H1 (cell line): ENCODE measurements around the gene TMEM107. TPM values are rescaled to one million over a fixed set of nuclear protein-coding genes. Genes with fewer than 3 reads are reported as not detected.

ENCODE experiments used
- ATF3 ChIP-seq: IDR thresholded peaks from 2 replicates; pipeline ENCODE4 v1.6.1; 2011; ENCODE audit warnings: low read depth, mild to moderate bottlenecking, low read length; ENCODE audit not compliant: insufficient read depth
- CBX5 ChIP-seq: fragments of 300-800, 300-1000 bp; sonication (generic); IDR thresholded peaks from 2 replicates; pipeline ENCODE4 v1.7.1; 2016; ENCODE audit warnings: antibody characterized with exemption, low read length, low read depth
- CHD1 ChIP-seq: IDR thresholded peaks from 2 replicates; pipeline ENCODE4 v1.6.1; 2012; ENCODE audit warnings: low read depth, low read length, improper control_type of control experiment
- CREB1 ChIP-seq: IDR thresholded peaks from 2 replicates; pipeline ENCODE4 v1.6.1; 2012; ENCODE audit warnings: inconsistent platforms
- CTBP2 ChIP-seq: IDR thresholded peaks from 2 replicates; pipeline ENCODE4 v1.7.0; 2011; ENCODE audit warnings: borderline replicate concordance, mild to moderate bottlenecking, moderate library complexity, mixed read lengths, low read length; ENCODE audit not compliant: insufficient read depth, insufficient read length
- EZH2 ChIP-seq: fragments of 200-600 bp; sonication (generic); IDR thresholded peaks from 2 replicates; pipeline ENCODE4 v1.7.1; 2012; ENCODE audit warnings: low read depth, mild to moderate bottlenecking, moderate library complexity, low read length, inconsistent platforms; ENCODE audit not compliant: severe bottlenecking
- FOSL1 ChIP-seq: IDR thresholded peaks from 2 replicates; pipeline ENCODE4 v1.6.1; 2011; ENCODE audit warnings: mild to moderate bottlenecking, low read depth, low read length, moderate library complexity; ENCODE audit not compliant: insufficient read depth
- KDM1A ChIP-seq: fragments of 200-600, 300-600 bp; sonication (generic); IDR thresholded peaks from 2 replicates; pipeline ENCODE4 v1.7.1; 2016; ENCODE audit warnings: mild to moderate bottlenecking, low read length, borderline replicate concordance
- KDM5A ChIP-seq: fragments of 200-600 bp; IDR thresholded peaks from 2 replicates; pipeline ENCODE4 v1.7.1; 2012; ENCODE audit warnings: mild to moderate bottlenecking, low read length, inconsistent platforms, mixed read lengths
- NRF1 ChIP-seq: IDR thresholded peaks from 2 replicates; pipeline ENCODE4 v1.6.1; 2011; ENCODE audit warnings: mild to moderate bottlenecking, low read depth, low read length, improper control_type of control experiment
- RAD21 ChIP-seq, 2 experiments: IDR thresholded peaks in 1 of 2; conservative IDR thresholded peaks in 1 of 2; 2 replicates each; pipeline ENCODE4 v1.6.1; 2011; ENCODE audit warnings: low read depth in 2 of 2, low read length in 2 of 2, improper control_type of control experiment in 1 of 2, inconsistent platforms in 1 of 2, mild to moderate bottlenecking in 1 of 2, moderate library complexity in 1 of 2
- SIN3A ChIP-seq, 2 experiments: IDR thresholded peaks in 1 of 2; conservative IDR thresholded peaks in 1 of 2; 2 replicates each; pipeline ENCODE4 v1.6.1; 2011 to 2012; ENCODE audit warnings: low read length in 2 of 2, improper control_type of control experiment in 1 of 2, low read depth in 1 of 2, mild to moderate bottlenecking in 1 of 2
- SIRT6 ChIP-seq: IDR thresholded peaks from one replicate; pipeline ENCODE4 v1.7.1; 2012; ENCODE audit warnings: low read length, inconsistent platforms
- SP1 ChIP-seq: IDR thresholded peaks from 2 replicates; pipeline ENCODE4 v1.6.1; 2011; ENCODE audit warnings: low read depth, low read length
- TAF1 ChIP-seq: IDR thresholded peaks from 2 replicates; pipeline ENCODE4 v1.6.1; 2011; ENCODE audit warnings: mild to moderate bottlenecking, low read depth, low read length
- TBP ChIP-seq: IDR thresholded peaks from 2 replicates; pipeline ENCODE4 v1.6.1; 2011; ENCODE audit warnings: low read depth, low read length, improper control_type of control experiment
- TCF12 ChIP-seq: IDR thresholded peaks from 2 replicates; pipeline ENCODE4 v1.6.1; 2011; ENCODE audit warnings: low read depth, mild to moderate bottlenecking, low read length
- USF2 ChIP-seq: IDR thresholded peaks from 2 replicates; pipeline ENCODE4 v1.6.1; 2011; ENCODE audit warnings: low read length, improper control_type of control experiment
- YY1 ChIP-seq: IDR thresholded peaks from 2 replicates; pipeline ENCODE4 v1.6.1; 2011; ENCODE audit warnings: low read depth, mild to moderate bottlenecking, low read length
- polyA plus RNA-seq, 7 experiments: library from polyadenylated mRNA; depleted of rRNA in 3 of 7; stranded (reverse) in 5 of 7; unstranded in 2 of 7; fragments of >200 nt in 5 of 7; fragments of 200-250 nt in 2 of 7; gene quantifications; 1 replicate in 5 of 7; 2 replicates in 1 of 7; 4 replicates in 1 of 7; pipeline versions ENCODE4 v1.2.1 to v1.2.3, GENCODE V29; 2011 to 2013; ENCODE audit warnings: missing spikeins in 2 of 7, mixed read lengths in 2 of 7
- total RNA-seq: library from RNA; stranded (reverse); fragmentation: NEBNext Ultra II Directional; extraction: Animal tissue kit (Norgen Biotek cat#: 25700); gene quantifications from 2 replicates; pipeline ENCODE4 v1.2.1, GENCODE V29; 2021

The TMEM107 gene
- total and polyA plus RNA-seq, 2 of the 8 experiments (the other 6 are each of a cell fraction or from before 2014, with no cell fraction given): 17.3 to 21.5 TPM

- TF ChIP-seq ATF3: no peak
- no peak for TF ChIP-seq FOSL1
- TF ChIP-seq SP1: no peak
- TF ChIP-seq CREB1: peak; percentile 70
- no peak for TF ChIP-seq SIRT6
- 0 out of 2 replicates have a peak, but pooled peaks have one; percentile 56 for TF ChIP-seq TCF12
- no peak for TF ChIP-seq KDM5A
- peak; percentile 99 for TF ChIP-seq TBP
- 0 out of 2 replicates have a peak, but pooled peaks have one; percentile 35 for TF ChIP-seq TAF1
- peak in 1 of 2 experiments; percentile 6; a peak in 1 of 4 replicates for TF ChIP-seq RAD21 (IDR thresholded peaks at IDR 0.05 in 1 of 2, conservative IDR thresholded peaks at IDR 0.05 in 1 of 2; ENCODE audit: low read depth in 2 of 2, low read length in 2 of 2)
- TF ChIP-seq KDM1A: 0 out of 2 replicates have a peak, but pooled peaks have one; percentile 11
- TF ChIP-seq USF2: no peak
- peak; percentile 64 to 79; a peak in 1 of 4 replicates for TF ChIP-seq SIN3A (conservative IDR thresholded peaks at IDR 0.05 in 1 of 2, IDR thresholded peaks at IDR 0.05 in 1 of 2; ENCODE audit: low read depth in 1 of 2, low read length in 2 of 2)
- peak; percentile 66 for TF ChIP-seq CTBP2
- peak; percentile 56; the same call in 1 of the 2 replicates for TF ChIP-seq YY1
- no peak for TF ChIP-seq EZH2
- TF ChIP-seq CHD1: no peak
- peak; percentile 46; the same call in 1 of the 2 replicates for TF ChIP-seq NRF1
- no peak for TF ChIP-seq CBX5
- TF ChIP-seq, all 59 proteins: peak for 17
These were observed 9.6 kb upstream of the TMEM107 start (continued) for GRCh38 chr17:8185582-8186445.
